ENCODE data around the gene RSPH1.

Gene RSPH1

DNA sequence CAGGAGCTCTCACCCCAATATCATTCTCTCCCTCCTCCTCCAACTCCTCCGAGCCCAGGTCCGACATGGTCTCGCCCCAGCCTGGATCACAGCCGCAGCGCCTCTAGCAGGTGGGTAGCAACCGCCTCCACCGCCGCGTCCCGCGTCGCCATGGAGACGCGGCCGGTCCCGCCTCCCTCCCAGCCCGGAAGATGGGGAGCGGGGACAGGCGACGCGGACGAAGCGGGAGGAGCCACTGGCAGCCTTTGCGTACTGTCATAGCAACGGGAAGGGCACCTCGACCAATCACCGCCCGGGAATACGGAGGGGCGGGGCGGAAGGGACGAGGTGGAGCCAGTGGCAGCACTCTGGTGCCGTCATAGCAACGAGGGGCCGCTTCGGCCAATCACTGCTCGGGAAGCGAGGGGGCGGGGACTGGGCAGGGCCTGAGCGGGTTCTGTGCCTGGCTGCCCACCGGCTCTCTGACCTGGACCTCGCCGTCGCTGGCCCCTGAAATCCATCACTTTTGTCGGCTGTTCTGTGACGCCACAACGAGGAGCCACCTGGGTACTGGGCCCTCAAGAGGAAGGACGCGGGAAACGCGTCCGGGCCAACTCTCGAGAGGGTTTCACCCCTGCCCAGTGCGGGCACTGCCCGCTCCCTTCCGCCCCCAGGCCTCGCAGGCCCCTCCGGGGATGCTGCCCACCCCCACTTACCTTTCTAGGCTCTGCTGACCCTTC, at the start of gene RSPH1:
Gene RSPH1 (minus strand): TSS at position 105 of the 719 bp plus-strand sequence. CDS start 38 bp downstream, at position 67.
- DNase-seq (ENCODE audit: low spot score) = peak; percentile 97

- DNase-seq (ENCODE audit: low spot score) = no peak
These were observed 49.7 kb upstream of the RSPH1 start for GRCh38 chr21:42545745-42546144.

GRCh38 chr21:42545317-42545716, 49.3 kb upstream of the RSPH1 start:
- DNase-seq (ENCODE audit: low spot score) = no peak

DNA sequence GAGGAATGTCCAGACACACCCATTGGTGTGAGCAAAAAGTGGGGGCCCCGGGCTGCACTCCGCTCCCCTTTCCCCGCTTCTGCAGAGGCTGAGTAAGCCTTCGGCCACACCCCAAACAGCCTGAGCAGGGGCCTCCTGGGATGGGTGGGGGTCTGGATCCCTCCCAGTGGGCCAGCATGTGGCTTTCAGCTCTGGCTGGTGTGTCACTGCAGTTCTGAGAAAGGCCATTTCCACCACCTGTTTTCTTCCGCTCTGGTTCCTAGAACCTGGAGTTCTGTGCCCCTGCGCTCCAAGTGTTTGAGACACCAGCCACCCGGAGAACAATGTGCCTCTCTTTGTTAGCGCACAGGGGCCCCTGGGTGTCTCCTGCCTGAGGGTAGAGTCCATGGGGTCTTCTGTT, 48.5 kb upstream of the RSPH1 start:
- DNase-seq (ENCODE audit: low spot score) = no peak

GRCh38 chr21:42543106-42543847, 47.3 kb upstream of the RSPH1 start:
- DNase-seq (ENCODE audit: low spot score) = no peak

DNA sequence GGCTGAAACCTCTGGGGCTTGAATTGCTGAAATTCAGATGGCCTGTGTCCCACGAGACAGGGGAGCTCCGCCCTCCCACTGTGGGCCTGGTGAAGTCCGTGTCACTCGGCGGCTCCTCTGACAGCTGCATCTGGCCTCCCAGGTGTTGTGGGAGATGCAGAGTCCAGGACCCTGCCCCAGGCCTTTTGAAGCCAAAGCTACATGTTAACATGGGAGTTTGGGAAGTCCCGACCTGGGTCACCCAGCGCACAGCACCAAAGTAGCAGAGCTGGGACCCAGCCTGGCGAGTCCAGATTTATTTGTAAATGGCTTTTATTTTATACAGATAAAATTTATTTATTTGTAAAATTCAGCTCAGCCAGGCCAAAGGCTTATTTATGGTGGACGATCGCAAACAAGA, 46.6 kb upstream of the RSPH1 start:
- DNase-seq (ENCODE audit: low spot score) = no peak

GRCh38 chr21:42542196-42542595, 46.2 kb upstream of the RSPH1 start:
- DNase-seq (ENCODE audit: low spot score) = no peak

DNA sequence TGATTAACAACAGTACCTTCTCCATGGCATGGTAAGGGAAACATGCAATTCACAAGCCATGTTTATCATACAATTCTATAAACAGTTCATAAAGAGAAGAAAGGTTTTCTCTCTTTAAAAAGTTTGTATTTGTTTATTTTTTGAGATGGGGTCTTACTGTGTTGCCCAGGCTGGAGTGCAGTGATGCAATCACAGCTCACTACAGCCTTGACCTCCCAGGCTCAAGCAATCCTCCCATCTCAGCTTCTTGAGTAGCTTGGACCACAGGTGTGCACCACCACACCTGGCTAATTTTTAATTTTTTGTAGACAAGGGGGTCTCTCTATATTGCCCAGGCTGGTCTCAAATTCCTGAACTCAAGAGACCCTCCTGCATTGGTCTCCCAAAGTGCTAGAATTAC, 45.6 kb upstream of the RSPH1 start:
- DNase-seq (ENCODE audit: low spot score) = no peak

- DNase-seq (ENCODE audit: low spot score) = no peak
These were observed 45.1 kb upstream of the RSPH1 start for GRCh38 chr21:42541174-42541573.

DNA sequence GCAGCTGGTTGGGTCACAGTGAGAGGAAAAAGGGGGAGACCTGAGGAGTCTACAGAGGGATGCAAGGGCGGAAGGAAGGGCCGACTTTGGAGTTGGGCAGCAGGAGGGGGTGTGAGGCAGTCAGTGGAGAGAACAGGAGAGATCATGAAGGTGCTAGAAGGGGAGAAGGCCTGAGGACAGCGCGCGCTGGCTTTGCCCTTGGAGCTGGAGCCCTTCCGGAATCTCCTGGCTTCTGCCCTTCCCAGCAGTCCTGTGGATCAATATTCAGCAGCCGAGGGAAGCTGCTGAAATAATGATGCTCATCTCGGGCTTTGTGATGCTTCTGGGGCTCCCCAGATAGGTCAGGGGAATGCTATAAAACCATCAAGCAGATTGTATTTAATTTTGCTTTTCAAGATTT, 44.4 kb upstream of the RSPH1 start:
- DNase-seq (ENCODE audit: low spot score) = no peak

GRCh38 chr21:42539931-42540343, 43.9 kb upstream of the RSPH1 start:
- DNase-seq (ENCODE audit: low spot score) = peak; percentile 57

- no peak for DNase-seq (ENCODE audit: low spot score)
These were observed 43.3 kb upstream of the RSPH1 start for GRCh38 chr21:42539342-42539741.

DNA sequence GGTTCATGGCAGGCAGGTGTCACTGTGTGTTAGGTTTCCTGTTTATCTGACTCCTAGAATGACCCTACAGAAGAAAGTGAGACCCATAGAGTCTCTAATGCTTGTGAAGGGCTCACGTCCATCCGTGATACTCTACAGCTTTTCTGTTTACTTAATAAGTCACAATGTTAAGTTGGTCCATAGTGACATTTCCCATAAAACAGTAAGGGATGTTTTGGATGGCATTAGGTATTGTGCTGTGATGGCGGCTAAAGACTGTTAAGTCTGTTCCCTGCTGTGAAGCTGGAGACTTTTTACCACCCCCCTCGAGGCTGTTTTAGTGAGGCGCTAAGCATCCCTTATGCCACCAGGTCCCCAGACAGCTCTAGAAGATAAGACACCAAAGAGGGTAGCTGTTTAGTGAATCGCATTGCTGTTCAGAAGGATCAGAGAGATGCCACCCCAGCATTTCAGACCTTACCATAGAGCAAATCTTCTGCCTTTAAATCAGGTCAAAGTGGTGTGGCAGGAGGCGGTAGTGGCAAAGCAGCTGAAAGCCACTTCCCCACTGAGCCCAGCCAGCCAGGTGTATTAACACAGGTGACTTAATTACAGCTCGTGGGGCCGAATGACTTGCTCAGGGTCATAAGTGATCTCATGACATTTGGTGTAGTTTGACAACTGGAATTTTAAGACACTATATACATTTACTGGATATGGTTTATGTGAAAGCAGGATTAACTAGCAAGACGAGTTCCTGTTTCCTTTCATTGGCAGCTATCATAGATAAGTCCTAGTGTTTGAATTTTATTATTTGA, 42.7 kb upstream of the RSPH1 start:
- DNase-seq (ENCODE audit: low spot score) = no peak

- peak; percentile 62 for DNase-seq (ENCODE audit: low spot score)
These were observed 41.2 kb upstream of the RSPH1 start for GRCh38 chr21:42537106-42537742.

GRCh38 chr21:42536601-42537000, 40.6 kb upstream of the RSPH1 start:
- no peak for DNase-seq (ENCODE audit: low spot score)

- no peak for DNase-seq (ENCODE audit: low spot score)
These were observed 39.7 kb upstream of the RSPH1 start for GRCh38 chr21:42535602-42536171.

- DNase-seq (ENCODE audit: low spot score) = no peak
These were observed 38.7 kb upstream of the RSPH1 start for GRCh38 chr21:42534421-42535378.

DNA sequence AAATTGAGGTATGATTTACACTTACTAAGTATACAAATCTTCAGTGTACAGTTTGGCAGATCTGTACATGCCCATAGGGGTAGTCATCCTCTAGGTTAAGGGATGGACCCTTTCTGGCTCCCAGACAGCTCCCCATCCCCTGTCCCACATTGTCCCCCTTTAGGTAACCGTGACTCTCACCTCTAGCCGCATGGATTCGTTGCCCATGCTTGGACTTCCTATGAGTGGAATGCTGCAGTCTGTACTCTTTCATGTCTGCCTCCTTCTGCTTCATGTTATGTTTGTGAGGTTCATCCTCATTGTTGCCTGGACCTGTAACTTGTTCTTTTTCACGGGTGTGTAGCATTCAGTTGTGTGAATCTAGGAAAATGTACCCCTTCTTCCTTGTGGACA, 37.9 kb upstream of the RSPH1 start:
- DNase-seq (ENCODE audit: low spot score) = no peak

DNA sequence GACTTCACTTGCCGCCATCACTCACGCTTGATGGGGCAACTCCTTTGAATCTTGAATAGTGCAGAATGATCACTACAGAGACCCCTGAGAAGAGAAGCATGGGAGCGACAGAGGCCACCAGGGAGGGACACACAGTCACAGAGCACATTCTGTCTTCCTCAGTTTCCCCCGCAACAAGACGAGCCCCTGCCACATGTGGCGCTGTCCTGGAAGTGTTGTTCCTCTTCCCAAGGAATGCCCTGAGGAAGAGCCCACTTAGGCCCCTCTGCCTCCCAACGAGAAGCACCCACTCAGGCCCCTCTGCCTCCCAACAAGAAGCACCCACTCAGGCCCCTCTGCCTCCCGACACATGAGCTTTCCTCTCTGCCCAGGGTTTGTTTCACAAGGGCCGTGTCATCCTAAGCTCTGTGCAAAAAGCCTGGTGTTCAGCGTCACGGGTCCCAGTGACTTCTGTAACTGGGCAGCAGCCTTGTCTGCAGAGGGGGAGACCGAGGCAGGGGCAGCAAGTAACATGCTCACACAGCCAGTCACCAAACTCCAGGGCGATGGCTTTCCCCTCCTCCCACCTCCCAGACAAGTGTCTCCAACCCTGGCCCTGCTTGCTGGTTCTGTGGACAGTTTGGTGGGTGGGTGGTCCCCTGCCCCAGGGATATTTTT, 37.4 kb upstream of the RSPH1 start:
- no peak for DNase-seq (ENCODE audit: low spot score)

- DNase-seq (ENCODE audit: low spot score) = no peak
These were observed 36.6 kb upstream of the RSPH1 start for GRCh38 chr21:42532466-42533181.
